Chondrocyte (in vitro differentiated cells): ENCODE measurements around the gene WASF3. TPM values are rescaled to one million over a fixed set of nuclear protein-coding genes. Genes with fewer than 3 reads are reported as not detected.
A peak's percentile ranks its signal among the peaks of the same experiment; 100 is the strongest.

Source experiments
- DNase-seq: peaks from one replicate; pipeline ENCODE4 v3.0.0; 2021; ENCODE audit warnings: mixed read lengths, low spot score
- H3K27ac Mint-ChIP-seq: one replicate; pipeline ENCODE4 v1.8.0; 2021; ENCODE audit warnings: mild to moderate bottlenecking, moderate library complexity, mixed read lengths; ENCODE audit not compliant: unreplicated experiment
- H3K27me3 Mint-ChIP-seq: 2 replicates; pipeline ENCODE4 v1.8.0; 2021; ENCODE audit warnings: low read depth, mixed read lengths
- H3K36me3 Mint-ChIP-seq: 2 replicates; pipeline ENCODE4 v1.8.0; 2021; ENCODE audit warnings: low read depth, mixed read lengths
- H3K4me1 Mint-ChIP-seq: 2 replicates; pipeline ENCODE4 v1.8.0; 2021; ENCODE audit warnings: low read depth, mild to moderate bottlenecking, mixed read lengths
- H3K4me3 Mint-ChIP-seq: one replicate; pipeline ENCODE4 v1.8.0; 2021; ENCODE audit warnings: mild to moderate bottlenecking, moderate library complexity, mixed read lengths; ENCODE audit not compliant: unreplicated experiment
- H3K9me3 Mint-ChIP-seq: 2 replicates; pipeline ENCODE4 v1.8.0; 2021; ENCODE audit warnings: low read depth, mixed read lengths
- CTCF ChIP-seq: fragments of 200-600 bp; sonication (generic); IDR thresholded peaks from 2 replicates; pipeline ENCODE4 v1.5.0; 2021; ENCODE audit warnings: antibody characterized with exemption, mild to moderate bottlenecking, moderate library complexity
- total RNA-seq: library from RNA; stranded (reverse); gene quantifications from 3 replicates; pipeline ENCODE4 v1.2.1, GENCODE V29; 2021

Gene WASF3
- total RNA-seq, 1 donor from 2014 or later, result 23.6 TPM

- Mint-ChIP-seq H3K4me3 (no peak overlapping the region), H3K27ac (no peak overlapping the region), H3K27me3 (peaks cover 7% of the 10 kb centered on the region), H3K4me1 (no peaks in the 10 kb centered on the region), H3K36me3 (peaks cover 3% of the 10 kb centered on the region), H3K9me3 (no peaks in the 10 kb centered on the region)
- TF ChIP-seq CTCF, result no peak
- DNase-seq, result no peak
Measured at GRCh38 chr13:26705536-26705935, 148.1 kb downstream of the WASF3 start.

GRCh38 chr13:26706381-26706780 lies 148.9 kb downstream of the WASF3 start:
- no peak overlapping the region for H3K4me3 Mint-ChIP-seq
- H3K36me3 Mint-ChIP-seq, result peaks cover 3% of the 10 kb centered on the region
- no peak for TF ChIP-seq CTCF
- H3K9me3 Mint-ChIP-seq, result no peaks in the 10 kb centered on the region
- H3K27me3 Mint-ChIP-seq, result peaks cover 10% of the 10 kb centered on the region
- H3K27ac Mint-ChIP-seq, result no peak overlapping the region
- peaks cover 7% of the 10 kb centered on the region for H3K4me1 Mint-ChIP-seq
- no peak for DNase-seq

GRCh38 chr13:26707122-26708006 lies 149.9 kb downstream of the WASF3 start:
- peaks cover 2% of the 10 kb centered on the region for H3K9me3 Mint-ChIP-seq
- H3K27me3 Mint-ChIP-seq, result peaks cover 10% of the 10 kb centered on the region

GRCh38 chr13:26708007-26708297 lies 150.5 kb downstream of the WASF3 start:
- peaks cover 8% of the 10 kb centered on the region for H3K9me3 Mint-ChIP-seq
- peak; percentile 37 for TF ChIP-seq CTCF
- no peak overlapping the region for H3K4me3 Mint-ChIP-seq
- peaks cover 8% of the 10 kb centered on the region for H3K27me3 Mint-ChIP-seq
- no peak overlapping the region for H3K27ac Mint-ChIP-seq
- DNase-seq, result no peak
- H3K36me3 Mint-ChIP-seq, result peaks cover 3% of the 10 kb centered on the region
- H3K4me1 Mint-ChIP-seq, result peaks cover 9% of the 10 kb centered on the region

More at GRCh38 chr13:26707122-26708006, 149.9 kb downstream of the WASF3 start:
- Mint-ChIP-seq H3K4me1 (peaks cover 9% of the 10 kb centered on the region), H3K36me3 (peaks cover 3% of the 10 kb centered on the region), H3K27ac (no peak overlapping the region), H3K4me3 (no peak overlapping the region)
- no peak for DNase-seq
- peak; percentile 78 for TF ChIP-seq CTCF

GRCh38 chr13:26709461-26709860 lies 152.0 kb downstream of the WASF3 start:
- H3K27me3 Mint-ChIP-seq, result peaks cover 11% of the 10 kb centered on the region
- no peaks in the 10 kb centered on the region for H3K36me3 Mint-ChIP-seq
- H3K4me3 Mint-ChIP-seq, result no peak overlapping the region
- DNase-seq, result no peak
- peaks cover 8% of the 10 kb centered on the region for H3K9me3 Mint-ChIP-seq
- H3K27ac Mint-ChIP-seq, result no peak overlapping the region
- no peak for TF ChIP-seq CTCF
- H3K4me1 Mint-ChIP-seq, result peaks cover 9% of the 10 kb centered on the region
